NCI-H2081 (cell line): ENCODE results near the gene PPFIA4.

ENCODE experiments used
- DNase-seq, 2 experiments: peaks; one replicate each; lab custom pipeline; 2025; lab: John Stamatoyannopoulos, UW

PPFIA4 gene

DNA sequence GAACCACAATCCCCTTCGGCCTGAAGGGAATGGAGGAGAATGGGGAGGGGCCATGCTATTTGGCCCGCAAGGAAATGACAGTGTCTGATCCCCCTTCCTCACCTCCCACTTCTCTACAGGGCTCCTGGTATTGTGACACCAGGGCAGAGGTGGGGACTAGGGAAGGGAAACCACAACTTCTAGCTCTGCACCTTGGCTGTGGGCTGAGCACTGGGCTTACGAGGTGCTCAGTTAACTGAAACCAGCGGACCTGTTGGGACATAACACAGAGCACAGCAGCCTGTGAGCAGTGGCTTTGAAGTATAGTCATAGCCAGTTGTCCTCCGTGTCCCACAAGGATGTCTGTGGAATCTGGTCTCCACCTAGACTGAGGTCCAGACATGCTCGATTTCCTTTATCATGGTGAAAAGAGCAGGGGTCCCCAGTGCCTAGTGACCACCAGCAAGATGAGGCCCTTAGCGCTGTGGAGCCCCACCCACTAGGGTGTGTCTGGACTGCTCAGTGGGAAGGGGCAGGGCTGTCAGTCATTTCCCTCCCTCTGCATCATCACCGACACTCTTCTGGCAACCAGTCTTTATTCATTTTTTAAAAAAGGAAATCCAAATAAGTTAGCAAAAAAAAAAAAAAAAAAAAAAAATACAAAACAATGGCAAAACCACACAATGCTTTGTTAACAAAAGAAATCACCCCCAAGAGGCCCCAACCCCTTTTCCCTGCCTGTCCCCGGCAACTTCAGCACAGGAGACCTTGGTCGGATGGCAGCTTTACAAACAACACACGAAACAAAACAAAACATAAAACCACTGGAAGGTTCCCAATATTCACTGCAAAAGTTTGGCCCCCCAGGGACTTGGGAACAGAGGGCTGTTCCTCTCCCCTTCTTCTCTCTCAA is 56.5 kb downstream of the PPFIA4 start:
- DNase-seq = no peak

DNA sequence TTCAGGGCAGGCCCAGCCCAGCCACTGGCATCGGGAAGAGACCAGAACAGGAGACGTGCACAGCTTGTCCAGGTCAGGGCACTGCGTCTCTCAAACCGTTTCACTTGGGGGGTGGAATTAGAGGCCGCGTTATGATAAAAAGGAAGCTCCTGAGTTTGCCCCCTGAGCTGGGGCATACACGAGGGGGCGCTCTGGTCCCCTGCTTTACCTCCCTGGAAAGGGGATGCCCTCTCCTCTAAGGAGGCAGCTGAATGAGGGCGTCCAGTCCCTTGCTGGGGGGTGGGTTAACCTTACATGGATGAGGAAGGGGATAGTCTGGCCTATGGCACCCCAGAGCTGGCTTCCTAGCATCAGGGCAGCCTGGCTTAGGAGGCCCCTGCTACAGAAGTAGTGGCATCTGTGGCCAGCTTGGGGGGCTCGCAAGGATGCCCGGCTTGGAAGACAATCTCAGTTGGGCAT is 57.2 kb downstream of the PPFIA4 start:
- DNase-seq = no peak

DNA sequence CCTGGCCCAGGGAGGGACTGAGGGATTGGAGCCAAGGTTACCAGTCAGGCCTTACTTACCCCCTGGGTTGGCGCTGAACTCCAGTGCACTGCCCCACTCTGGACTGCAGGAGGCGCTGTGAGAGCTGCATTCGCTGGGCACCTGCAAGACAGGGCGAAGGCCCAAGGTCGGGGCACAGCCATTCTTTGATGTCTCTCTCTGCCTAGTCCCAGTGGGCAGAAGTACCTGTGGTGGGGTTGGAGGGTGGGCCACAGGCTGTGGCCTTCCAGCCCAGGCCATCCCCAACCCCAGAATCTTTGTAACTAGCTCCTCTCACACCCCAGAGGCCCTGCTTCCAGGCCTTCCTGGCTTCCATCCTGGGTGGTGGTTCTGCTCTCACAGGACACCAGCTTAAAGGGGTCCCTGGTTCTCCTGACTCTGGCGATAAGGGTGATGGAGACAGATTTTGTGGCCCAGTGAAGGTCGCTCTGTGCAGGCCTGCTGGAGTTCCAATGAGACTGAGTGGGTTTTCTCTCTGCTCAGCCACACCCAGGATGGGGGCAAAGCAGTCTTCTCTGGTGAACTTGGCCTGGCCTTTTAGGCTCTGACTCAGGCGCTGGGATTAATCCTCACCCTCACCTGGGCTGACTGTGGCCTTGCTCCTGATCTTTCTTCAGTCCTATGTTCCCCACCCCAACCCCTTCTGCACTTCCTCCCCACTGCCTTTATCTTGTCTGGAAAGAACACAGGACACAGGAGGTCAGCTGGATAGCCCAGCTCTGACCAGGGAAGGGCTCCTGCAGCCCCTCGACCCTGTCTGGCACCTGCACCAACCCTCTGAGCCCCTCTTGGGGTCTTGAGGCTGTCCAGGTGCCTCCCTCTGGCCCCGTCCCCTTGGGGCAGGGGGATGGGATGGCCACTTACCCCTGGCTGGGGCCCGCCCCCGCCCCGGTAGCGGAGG is 58.6 kb downstream of the PPFIA4 start:
- no peak for DNase-seq

GRCh38 chr1:203085528-203086406 is 59.5 kb downstream of the PPFIA4 start, which contains the start of gene MYOG:
MYOG (minus strand) TSS chr1:203086012; CDS start chr1:203085961, 51 bp downstream.
- DNase-seq = no peak

DNA sequence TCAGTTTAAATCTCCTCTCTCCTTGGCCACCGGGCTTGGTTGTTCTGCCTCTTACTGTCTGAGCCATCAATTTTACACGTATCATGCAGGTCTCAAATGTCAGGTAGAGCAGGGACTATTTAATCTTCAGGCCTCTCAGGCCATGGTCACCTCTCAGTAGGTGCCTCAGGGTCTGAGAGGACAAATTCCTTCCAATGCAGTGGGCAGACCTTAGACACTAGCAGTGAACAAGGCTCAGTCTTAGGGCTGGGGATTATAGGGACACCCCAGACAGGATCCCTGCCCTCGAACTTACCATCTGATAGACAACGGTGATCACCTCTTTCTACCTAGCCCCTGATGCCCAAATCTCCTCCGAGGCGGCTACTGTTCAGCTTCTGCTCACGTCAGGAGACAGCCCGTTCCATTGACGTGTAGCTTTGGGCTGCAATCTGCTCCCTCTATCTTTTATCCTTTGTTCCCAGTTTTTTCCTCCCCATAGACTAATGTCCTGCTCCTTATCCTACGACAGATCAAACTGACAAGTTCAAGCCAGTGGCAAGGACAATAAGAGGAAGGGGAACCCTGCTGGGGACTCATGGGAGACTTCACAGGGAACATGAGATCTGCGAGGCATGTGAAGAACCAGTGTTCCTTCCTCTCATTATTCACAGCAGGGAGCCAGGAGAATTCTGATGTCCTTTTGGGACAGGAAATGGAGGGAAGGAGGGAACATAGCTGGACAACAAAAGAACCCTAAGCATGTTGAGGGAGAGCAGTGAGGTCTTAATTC is 60.9 kb downstream of the PPFIA4 start:
- no peak for DNase-seq

DNA sequence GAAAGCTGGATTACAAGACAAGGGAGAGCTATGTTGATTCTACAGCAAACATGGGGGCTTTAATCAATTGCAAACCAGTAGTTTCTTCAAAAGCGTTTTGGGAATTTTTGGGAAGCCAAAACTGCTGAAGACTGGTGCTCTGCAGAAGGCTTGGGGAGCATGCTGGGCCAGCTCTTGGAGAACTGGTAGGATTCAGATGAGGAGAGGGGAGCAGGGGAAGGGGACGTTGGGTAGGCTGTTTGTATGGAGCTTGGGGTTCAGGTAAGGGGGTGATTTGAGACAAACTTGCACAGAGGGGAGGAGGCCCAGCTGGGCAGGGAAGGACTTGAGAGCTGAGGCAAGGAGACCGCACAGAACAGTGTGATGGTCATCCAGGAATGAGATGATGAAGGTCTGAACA is 62.1 kb downstream of the PPFIA4 start:
- DNase-seq = no peak

DNA sequence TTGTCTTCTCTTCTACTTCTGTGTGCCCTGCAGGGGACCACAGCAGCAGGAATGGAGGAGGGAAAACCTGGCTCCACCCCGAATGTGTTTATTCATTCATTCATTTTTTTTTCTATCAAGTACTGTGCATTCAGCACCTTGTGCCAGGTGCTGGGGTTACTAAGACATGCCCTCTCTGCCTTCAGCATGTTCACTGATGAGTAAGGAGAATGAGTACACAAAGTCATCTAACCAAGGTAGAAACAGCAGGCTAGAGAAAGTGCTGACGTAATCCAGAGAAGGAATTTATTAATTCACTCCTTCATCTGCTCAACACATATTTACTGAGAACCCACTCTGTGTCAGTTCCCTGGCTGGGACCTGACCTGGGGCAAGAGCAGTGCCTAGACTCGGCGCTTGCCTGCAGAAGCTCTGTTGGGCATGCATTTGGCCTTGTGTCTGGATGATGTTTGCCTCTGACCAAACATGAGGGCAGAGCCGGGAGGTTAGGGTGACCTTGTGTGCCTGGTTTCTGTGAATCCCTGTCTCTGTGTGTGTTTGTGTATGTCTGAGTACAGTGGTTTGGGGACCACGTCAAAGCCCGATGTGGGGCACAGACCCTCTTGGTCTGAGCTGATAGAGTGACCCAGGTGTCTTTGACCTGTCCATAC is 62.8 kb downstream of the PPFIA4 start:
- DNase-seq = no peak

DNA sequence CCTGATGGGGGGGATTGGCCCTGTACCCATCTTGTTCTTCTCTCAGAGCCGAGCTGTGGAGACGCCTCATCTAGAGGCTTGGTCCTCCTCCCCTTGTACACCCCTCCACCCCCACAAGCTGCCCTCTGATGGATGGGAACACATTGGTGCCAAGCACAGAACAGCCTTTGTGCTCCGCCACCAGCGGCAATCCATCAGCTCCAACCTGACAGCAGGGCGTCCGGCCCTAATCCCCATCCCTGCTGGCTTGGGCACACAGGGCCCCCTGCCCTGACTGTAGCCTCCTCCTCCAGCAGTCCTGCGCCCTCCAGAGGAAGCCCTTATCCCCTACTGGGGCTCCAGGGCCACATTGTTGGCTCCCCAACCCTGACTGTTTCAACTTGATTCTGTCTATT is 63.4 kb downstream of the PPFIA4 start:
- no peak for DNase-seq

DNA sequence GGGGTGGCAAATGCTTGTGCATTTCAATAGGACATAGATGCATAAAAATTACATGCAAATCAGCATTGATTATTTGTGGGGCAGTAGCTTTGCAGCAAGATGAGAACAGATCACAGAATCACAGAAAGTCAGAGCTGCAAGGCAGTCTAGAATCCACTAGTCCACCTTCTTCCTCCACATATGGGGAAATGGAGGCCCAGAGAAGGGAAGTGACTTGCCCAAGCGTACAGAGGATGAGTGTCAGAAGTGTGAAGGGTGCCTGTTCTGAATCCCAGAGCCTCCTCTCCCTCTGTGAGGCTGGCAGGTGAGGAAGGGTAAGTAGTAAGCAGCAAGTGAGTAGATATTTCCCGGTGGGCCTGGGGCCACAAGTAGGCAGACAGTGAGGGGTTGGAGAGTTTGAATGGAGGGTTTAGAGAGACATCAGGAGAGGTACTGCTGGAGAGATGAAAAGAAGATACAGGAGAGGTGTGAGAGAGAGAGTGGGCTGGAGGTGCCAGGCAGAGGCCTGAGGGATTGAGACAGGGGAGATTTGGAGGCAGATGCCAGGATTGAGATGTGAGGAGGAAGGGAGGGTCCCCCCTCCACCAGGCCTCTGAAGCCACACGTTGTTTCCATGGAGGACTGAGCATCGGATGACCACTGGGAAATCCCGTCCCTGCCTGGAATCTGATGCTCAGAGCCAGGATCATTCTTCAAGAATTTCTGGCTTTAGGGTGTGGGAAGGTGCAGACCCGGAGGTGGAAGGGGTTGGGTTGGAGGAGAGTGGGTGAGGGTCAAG is 64.3 kb downstream of the PPFIA4 start:
- DNase-seq = no peak

- DNase-seq = no peak
These were observed 64.8 kb downstream of the PPFIA4 start for GRCh38 chr1:203091199-203091477.

- DNase-seq = no peak
These were observed 65.6 kb downstream of the PPFIA4 start for GRCh38 chr1:203091761-203092330.

GRCh38 chr1:203093754-203094410 is 67.6 kb downstream of the PPFIA4 start:
- no peak for DNase-seq

- no peak for DNase-seq
These were observed 68.9 kb downstream of the PPFIA4 start for GRCh38 chr1:203095061-203095690.

- no peak for DNase-seq
These were observed 70.3 kb downstream of the PPFIA4 start for GRCh38 chr1:203096566-203096965.

DNA sequence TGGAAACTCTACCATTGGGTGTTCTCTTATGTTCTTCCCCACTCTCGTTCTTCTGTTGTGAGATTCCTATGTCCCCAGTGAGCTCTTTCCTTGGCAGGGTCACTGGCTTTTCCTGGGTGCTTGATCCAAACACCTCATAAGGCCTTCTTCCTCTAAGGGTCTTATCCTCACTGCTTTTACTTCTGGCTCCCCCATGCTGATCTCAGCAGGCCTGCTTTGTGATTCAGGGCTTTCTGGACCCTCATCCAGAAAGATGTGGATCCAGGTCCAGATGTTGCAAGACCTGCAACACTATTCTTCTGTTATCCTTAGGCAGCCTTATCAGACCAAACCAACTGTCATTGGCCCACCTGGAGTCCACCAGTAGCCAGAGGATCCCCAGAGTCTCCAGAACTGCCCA is 70.7 kb downstream of the PPFIA4 start:
- no peak for DNase-seq

- DNase-seq = no peak
These were observed 72.2 kb downstream of the PPFIA4 start for GRCh38 chr1:203098445-203098844.

GRCh38 chr1:203098914-203099520 is 72.7 kb downstream of the PPFIA4 start:
- DNase-seq = no peak
